COLO668 (cell line): ENCODE measurements around the gene SH2D6.
"Not testable (repeated sequence)": the region's sequence is repeated elsewhere in the genome, so short reads cannot be mapped to it uniquely, and the experiment has no call there.

Source experiments
- DNase-seq: peaks from one replicate; lab custom pipeline; 2025; ENCODE audit not compliant: unreplicated experiment; lab: John Stamatoyannopoulos, UW

The SH2D6 gene

DNA sequence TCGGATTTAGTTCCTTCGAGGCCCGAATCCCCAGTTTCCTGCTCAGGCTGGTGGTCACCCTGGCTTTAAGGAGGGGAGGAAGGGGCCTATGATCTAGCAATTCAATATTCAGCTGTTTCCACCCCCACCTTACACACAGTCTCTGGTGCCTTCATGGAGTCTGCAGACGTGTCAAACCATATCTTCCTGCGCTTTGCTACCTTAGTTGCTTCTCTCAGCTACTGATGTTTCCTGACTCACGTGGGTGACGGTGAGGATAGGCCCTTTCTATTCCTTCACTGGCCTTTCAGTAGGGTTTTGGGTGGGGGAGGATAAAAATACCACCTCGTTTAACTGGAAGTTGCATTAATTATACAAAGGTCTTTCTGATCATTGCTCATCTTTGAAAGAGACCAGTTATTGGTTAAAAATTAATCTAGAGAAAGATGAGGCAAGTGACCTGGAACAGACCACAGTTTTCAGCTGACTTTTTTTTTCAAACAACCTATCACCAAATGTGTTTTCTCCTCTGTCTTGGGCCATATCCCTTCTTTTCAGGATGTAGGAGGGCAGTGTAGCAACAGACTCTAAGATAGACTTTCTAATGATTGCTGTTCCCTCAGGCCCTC, 49.7 kb downstream of the SH2D6 start:
- DNase-seq, result no peak

DNA sequence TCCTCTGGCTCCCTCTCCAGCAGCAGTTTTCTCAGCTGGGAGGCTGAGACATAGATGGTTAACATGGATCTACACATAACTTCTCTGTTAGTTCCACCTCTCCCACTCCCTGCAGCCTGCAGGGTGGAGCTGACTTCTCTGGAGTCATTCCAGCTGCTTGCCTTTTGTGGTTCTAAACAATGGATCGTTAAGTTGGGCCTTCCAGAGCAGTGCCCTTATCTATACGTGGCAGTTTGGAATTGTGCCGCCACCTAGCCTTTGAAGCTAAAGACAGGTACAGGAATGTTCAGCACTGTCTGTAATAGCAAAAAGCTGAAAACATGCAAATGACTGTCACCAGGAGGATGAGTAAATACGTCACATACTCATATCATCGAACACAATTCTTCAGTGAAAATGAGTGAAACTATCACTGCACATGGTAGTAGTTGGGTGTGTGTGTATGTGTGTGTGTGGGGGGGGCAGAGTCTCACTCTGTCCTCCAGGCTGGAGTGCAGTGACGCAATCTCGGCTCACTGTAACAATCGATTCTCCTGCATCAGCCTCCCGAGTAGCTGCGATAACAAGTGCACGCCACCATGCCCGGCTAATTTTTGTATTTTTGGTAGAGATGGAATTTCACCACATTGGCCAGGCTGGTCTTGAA, 50.3 kb downstream of the SH2D6 start:
- peak; percentile 72 for DNase-seq

DNA sequence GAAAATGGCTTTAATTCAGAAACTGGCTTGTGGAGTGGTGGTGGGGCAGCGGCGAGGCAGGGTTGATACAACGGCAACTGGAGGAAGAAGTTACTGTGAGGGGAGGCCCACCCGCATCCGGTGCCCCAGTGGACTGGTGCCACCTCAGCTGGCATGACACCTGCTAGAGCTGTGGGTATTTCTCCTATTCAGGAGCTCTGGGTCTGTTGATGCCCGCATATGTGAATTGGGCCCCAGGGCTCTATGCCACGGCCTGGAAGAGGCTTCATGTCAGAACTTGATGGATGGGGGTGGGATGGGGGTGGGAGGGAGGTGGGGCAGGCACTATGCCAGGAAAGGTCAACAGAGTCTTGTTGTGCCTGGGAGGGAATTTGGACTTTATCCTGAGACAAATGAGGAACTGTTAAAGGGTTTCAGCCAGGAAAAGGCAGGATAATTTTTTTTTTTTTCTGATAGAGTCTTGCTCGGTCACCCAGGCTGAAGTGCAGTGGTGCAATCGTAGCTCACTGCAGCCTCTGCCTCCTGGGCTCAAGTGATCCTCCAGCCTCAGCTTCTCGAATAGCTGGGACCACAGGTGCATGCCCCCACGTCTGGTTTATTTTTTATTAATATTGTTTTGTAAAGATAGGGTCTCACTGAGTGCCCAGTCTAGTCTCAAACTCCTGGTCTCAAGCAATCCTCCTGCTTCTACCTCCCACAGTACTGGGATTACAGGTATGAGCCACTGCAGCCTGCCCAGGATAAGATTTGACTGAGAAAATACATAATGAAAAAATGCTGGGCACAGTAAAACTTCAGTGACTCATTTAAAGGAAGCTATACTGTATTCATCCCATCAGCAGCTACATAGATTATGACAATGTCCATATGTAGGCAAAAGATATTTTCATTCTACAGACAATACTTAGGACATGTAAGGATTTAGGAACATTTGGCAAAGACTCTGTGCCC, 52.6 kb downstream of the SH2D6 start:
- DNase-seq, result peak; percentile 45

DNA sequence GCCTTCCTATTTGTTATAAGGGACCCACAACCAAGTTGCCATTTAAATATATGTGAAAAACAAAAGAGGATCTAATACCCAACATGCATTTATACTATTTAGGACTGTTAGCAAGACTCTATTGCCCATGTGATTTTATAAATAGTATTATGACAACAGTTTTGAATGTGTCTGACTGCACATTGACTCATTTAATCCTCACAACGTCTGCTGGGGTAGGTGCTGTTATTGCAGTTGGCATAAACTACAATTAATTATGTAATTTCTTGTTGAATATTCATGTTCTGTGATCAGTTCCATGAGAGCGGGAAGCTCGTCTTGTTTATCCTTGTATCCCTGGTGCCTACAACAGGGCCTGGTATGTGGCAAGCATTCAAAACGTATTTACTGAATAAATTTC, 53.7 kb downstream of the SH2D6 start:
- no peak for DNase-seq

DNA sequence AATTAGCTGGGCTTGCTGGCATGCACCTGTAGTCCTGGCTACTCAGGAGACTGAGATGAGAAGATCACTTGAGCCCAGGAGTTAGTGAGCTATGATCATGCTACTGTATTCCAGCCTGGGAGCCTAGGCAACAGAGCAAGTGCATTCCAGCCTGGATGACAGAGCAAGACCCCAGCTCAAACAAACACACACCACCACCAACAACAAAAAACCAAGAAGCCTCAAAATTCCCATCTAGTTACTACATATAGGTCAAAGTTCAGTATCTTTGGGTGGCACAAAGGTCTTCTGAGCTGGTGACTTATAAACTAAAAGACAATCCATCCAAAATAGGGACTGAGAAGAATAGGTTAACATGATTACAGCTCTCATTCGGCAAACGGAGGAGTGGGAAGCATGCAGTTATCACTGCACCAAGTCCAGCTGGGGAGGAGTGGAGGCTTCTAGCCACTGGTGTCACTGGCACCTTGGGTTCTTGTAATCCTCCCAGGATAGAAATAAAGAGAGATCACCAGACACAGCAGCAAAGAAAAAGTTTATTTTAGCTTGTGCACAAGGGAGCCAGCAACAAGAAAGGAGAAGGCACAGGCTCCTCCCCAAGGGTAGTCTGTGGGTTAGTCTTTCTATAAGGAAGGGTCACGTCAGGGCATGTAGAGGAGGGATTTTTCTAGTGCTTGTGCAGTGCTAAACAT, 57.4 kb downstream of the SH2D6 start:
- DNase-seq, result no peak

DNA sequence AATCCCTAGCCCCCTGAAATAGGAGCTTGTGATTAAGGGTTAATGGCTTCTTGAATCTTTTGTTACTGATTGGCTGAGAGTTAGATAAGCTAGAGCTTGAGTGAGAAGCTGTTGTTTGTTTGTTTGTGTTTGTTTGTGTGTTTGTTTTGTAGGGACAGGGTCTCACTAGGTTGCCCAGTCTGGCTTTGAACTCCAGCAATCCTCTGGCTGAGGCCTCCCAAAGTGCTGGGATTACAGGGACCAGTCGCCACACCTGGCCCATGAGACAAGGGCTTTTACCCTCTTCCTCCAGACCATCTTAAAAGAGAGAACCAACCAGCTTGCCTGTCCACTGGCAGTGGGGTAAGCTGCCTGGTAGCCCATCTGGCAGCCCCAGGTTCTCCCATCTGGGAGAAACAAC, 58.1 kb downstream of the SH2D6 start:
- DNase-seq, result no peak

DNA sequence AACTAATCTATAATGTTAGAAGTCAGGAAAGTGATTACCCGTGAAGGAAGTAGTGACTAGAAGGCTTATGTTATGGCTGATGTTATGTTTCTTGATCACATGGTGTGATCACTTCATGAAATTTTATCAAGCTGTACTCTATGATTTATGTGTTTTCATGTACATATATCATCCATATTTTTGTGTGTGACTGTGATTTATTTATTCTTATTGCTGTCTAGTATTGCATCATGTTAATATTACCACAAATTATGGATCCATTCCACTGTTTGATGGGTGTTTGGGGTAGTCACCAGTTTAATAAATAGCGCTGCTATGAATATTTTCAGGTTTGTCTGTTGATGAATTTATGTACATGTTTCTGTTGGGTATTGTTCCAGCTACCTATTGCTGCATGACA, 59.4 kb downstream of the SH2D6 start:
- no peak for DNase-seq

DNA sequence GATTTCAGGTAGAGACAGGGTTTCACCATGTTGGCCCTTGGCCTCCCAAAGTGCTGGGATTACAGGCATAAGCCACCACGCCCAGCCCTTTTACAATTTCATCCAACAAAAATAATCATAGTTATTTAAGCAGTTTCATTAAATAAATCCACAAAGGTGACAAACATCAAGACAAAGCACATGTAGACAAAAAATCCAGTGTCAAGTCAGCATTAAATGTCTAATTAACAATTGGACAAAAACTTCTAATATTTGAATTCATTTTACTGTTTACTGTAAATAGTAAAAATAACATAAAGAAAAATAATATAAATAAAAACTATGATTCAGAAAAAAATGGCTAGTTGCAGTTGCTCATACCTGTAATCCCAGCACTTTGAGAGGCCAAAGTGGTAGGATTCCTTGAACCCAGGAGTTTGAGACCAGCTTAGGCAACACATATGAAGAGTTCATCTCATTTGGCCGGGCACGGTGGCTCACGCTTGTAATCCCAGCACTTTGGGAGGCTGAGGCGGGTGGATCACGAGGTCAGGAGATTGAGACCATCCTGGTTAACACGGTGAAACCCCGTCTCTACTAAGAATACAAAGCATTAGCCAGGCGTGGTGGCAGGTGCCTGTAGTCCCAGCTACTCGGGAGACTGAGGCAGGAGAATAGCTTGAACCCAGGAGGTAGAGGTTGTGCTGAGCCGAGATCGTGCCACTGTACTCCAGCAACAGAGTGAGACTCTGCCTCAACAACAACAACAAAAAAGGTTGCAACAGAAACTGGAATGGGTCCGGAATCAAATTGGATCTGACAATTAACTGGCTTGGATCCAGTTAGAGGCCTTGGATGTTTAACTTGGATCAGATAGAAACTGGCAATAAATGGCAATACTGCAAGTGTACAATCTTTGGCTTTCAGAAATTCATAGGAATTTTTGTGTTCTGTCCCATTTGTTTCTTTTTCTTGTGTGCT, 63.6 kb downstream of the SH2D6 start:
- no peak for DNase-seq

DNA sequence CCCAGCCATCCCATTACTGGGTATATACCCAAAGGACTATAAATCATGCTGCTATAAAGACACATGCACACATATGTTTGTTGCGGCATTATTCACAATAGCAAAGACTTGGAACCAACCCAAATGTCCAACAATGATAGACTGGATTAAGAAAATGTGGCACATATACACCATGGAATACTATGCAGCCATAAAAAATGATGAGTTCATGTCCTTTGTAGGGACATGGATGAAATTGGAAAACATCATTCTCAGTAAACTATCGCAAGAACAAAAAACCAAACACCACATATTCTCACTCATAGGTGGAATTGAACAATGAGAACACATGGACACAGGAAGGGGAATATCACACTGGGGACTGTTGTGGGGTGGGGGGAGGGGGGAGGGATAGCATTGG, 66.1 kb downstream of the SH2D6 start:
- not testable (repeated sequence) for DNase-seq

DNA sequence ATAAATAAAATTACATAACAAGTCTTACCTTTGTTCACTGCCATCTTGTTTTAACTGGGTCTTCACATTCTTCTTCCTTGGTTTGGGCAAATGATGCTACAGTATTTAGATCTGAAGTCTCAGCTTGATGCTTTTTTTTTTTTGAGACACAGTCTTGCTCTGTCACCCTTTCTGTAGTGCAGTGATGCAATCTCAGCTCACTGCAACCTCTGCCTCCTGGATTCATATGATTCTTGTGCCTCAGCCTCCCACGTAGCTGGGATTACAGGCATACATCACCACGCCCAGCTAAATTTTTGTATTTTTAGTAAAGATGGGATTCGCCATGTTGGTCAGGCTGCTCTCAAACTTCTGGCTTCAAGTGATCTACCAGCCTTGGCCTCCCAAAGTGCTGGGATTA, 67.3 kb downstream of the SH2D6 start:
- no peak for DNase-seq
